ENCODE data around the gene MYBPC1.
"Not testable (repeated sequence)": the region's sequence is repeated elsewhere in the genome, so short reads cannot be mapped to it uniquely, and the experiment has no call there.

Gene MYBPC1

GRCh38 chr12:101729842-101730241 lies 135.1 kb downstream of the MYBPC1 start:
- no peak for TF ChIP-seq POLR2A (IDR thresholded peaks at IDR 0.05; ENCODE audit: low read depth, low read length)
- DNase-seq (ENCODE audit: insufficient read length, low spot score) (no peak), FAIRE-seq (no peak)

GRCh38 chr12:101732318-101732717 lies 137.5 kb downstream of the MYBPC1 start:
- FAIRE-seq (no peak), DNase-seq (ENCODE audit: insufficient read length, low spot score) (no peak)
- no peak for TF ChIP-seq POLR2A (IDR thresholded peaks at IDR 0.05; ENCODE audit: low read depth, low read length)

GRCh38 chr12:101733166-101733565 lies 138.4 kb downstream of the MYBPC1 start:
- FAIRE-seq (no peak), DNase-seq (ENCODE audit: insufficient read length, low spot score) (no peak)
- TF ChIP-seq POLR2A (IDR thresholded peaks at IDR 0.05; ENCODE audit: low read depth, low read length): no peak

GRCh38 chr12:101734482-101734881 lies 139.7 kb downstream of the MYBPC1 start:
- not testable (repeated sequence) for FAIRE-seq; DNase-seq (ENCODE audit: insufficient read length, low spot score)

All from H54 (cell line).